NB4 (cell line): ENCODE measurements around the gene ARMS2.

ENCODE experiments used
- DNase-seq: peaks from one replicate; pipeline ENCODE4 v3.0.0; 2010; ENCODE audit warnings: low read depth
- H3K4me3 ChIP-seq: one replicate; pipeline ENCODE4 v1.5.1; 2011; ENCODE audit warnings: mild to moderate bottlenecking, low read depth, low read length, moderate library complexity
- CTCF ChIP-seq: IDR thresholded peaks from one replicate; pipeline ENCODE4 v1.5.1; 2012; ENCODE audit warnings: low read depth, low read length
- MAX ChIP-seq: IDR thresholded peaks from 2 replicates; pipeline ENCODE4 v1.6.1; 2011; ENCODE audit warnings: low read depth, low read length
- MYC ChIP-seq: IDR thresholded peaks from 2 replicates; pipeline ENCODE4 v1.6.1; 2011; ENCODE audit warnings: low read depth, low read length
- POLR2A ChIP-seq: IDR thresholded peaks from 2 replicates; pipeline ENCODE4 v1.6.1; 2011; ENCODE audit warnings: mild to moderate bottlenecking; ENCODE audit not compliant: insufficient read length; ENCODE audit errors: extremely low read depth

ARMS2 gene

GRCh38 chr10:122494833-122495232, 40.4 kb downstream of the ARMS2 start:
- DNase-seq, result no peak
- TF ChIP-seq MAX (no peak), MYC (no peak), CTCF (no peak), POLR2A (no peak)
- H3K4me3 ChIP-seq, result no peak overlapping the region

GRCh38 chr10:122495406-122496340, 41.2 kb downstream of the ARMS2 start:
- DNase-seq, result no peak
- H3K4me3 ChIP-seq, result no peak overlapping the region
- TF ChIP-seq MAX (no peak), POLR2A (no peak), MYC (no peak), CTCF (no peak)

- H3K4me3 ChIP-seq, result no peak overlapping the region
- no peak for DNase-seq
- TF ChIP-seq MYC (no peak), MAX (no peak), POLR2A (no peak), CTCF (no peak)
These were observed 42.8 kb downstream of the ARMS2 start for GRCh38 chr10:122497241-122497640.

GRCh38 chr10:122498521-122498920, 44.1 kb downstream of the ARMS2 start:
- TF ChIP-seq POLR2A (no peak), MAX (no peak), MYC (no peak), CTCF (no peak)
- DNase-seq, result no peak
- no peak overlapping the region for H3K4me3 ChIP-seq

GRCh38 chr10:122499012-122499411, 44.6 kb downstream of the ARMS2 start:
- DNase-seq, result no peak
- TF ChIP-seq MYC, result no peak
- TF ChIP-seq CTCF, result no peak
- no peak for TF ChIP-seq MAX

More at GRCh38 chr10:122499012-122499411, 44.6 kb downstream of the ARMS2 start:
- no peak overlapping the region for H3K4me3 ChIP-seq
